ENCODE results near the gene ACRBP. TPM values are rescaled to one million over a fixed set of nuclear protein-coding genes. Genes with fewer than 3 reads are reported as not detected.

The ACRBP gene
- total and polyA plus RNA-seq, 7 experiments from 2014 or later, result 0.27 to 23.0 (median 5.1) TPM

GRCh38 chr12:6688999-6689882 is 42.0 kb upstream of the ACRBP start, which contains the start of gene ZNF384:
ZNF384 (minus strand) TSS chr12:6689375; CDS start chr12:6679520, 9,855 bp downstream.
- intact Hi-C loops (cut with micrococcal nuclease), result loop anchor here (1.0 to 10.0 kb wide), 26 partner anchors 11 to 1396 kb away; partner anchors contain the start of genes COPS7A (in 2 of the 2), ING4 (in 2 of the 2), MLF2 (in 2 of the 2) and NOP2 (in 2 of the 2)
- H3K9me3 ChIP-seq (ENCODE audit: control insufficient read depth in 2 of 3, low read length in 3 of 3), result no peaks in the 10 kb centered on the region
- peak within 1 kb of the TSS; percentile 85 to 100 (median 96) for H3K4me3 Mint-ChIP-seq
- ATAC-seq (peak; percentile 91), DNase-seq (peak; percentile 83 to 98 (median 96))
- H3K27me3 Mint-ChIP-seq, result no peaks in the 10 kb centered on the region
- H3K36me3 ChIP-seq (ENCODE audit: control insufficient read depth in 2 of 3, insufficient read depth in 3 of 3, low read length in 3 of 3), result peaks cover 0 to 12% (median 0%) of the 10 kb centered on the region in 3 experiments
- H3K27me3 ChIP-seq (ENCODE audit: control insufficient read depth in 2 of 2, insufficient read depth in 2 of 2, low read length in 2 of 2), result no peaks in the 10 kb centered on the region
- H3K4me3 ChIP-seq (ENCODE audit: low read length), result peak within 1 kb of the TSS; percentile 84
- peak within 1 kb of the TSS; percentile 91 for H3K27ac ChIP-seq (ENCODE audit: low read depth, low read length)
- peaks cover 0 to 27% (median 8%) of the 10 kb centered on the region in 5 donors for H3K36me3 Mint-ChIP-seq
- H3K4me1 Mint-ChIP-seq, result peaks cover 37 to 69% (median 53%) of the 10 kb centered on the region in 7 donors
- peak within 1 kb of the TSS; percentile 93 to 99 (median 98) for H3K27ac Mint-ChIP-seq
- peaks cover 17 to 19% of the 10 kb centered on the region in 2 donors for H3K4me1 ChIP-seq (ENCODE audit: control insufficient read depth in 2 of 2, insufficient read depth in 2 of 2, low read length in 2 of 2)
- no peaks in the 10 kb centered on the region for H3K9me3 Mint-ChIP-seq
- ChIA-PET POLR2A (interaction anchor here (0.5 to 3.6 kb wide), 51 partner anchors 9 to 280 kb away, joined by 3 to 67 read pairs (median 4); partner anchors contain the start of genes C12orf57, CDCA3, COPS7A and ENO2), CTCF (interaction anchor here (0.5 to 2.2 kb wide), 14 partner anchors 21 to 401 kb away, joined by 3 to 15 read pairs (median 4); partner anchors contain the start of genes COPS7A and LPAR5)

GRCh38 chr12:6688543-6688998 is 41.3 kb upstream of the ACRBP start:
- H3K36me3 Mint-ChIP-seq, result peaks cover 0 to 29% (median 8%) of the 10 kb centered on the region in 5 donors
- Histone ChIP-seq H3K27me3 (ENCODE audit: control insufficient read depth in 2 of 2, insufficient read depth in 2 of 2, low read length in 2 of 2) (no peaks in the 10 kb centered on the region), H3K4me3 (ENCODE audit: low read length) (peak overlapping the region; percentile 84), H3K4me1 (ENCODE audit: control insufficient read depth in 2 of 2, insufficient read depth in 2 of 2, low read length in 2 of 2) (peaks cover 17 to 19% of the 10 kb centered on the region in 2 donors), H3K27ac (ENCODE audit: low read depth, low read length) (peak overlapping the region; percentile 91), H3K9me3 (ENCODE audit: control insufficient read depth in 2 of 3, low read length in 3 of 3) (no peaks in the 10 kb centered on the region), H3K36me3 (ENCODE audit: control insufficient read depth in 2 of 3, insufficient read depth in 3 of 3, low read length in 3 of 3) (peaks cover 0 to 12% (median 0%) of the 10 kb centered on the region in 3 experiments)
- peak overlapping the region; percentile 85 to 100 (median 96) for H3K4me3 Mint-ChIP-seq
- no peaks in the 10 kb centered on the region for H3K27me3 Mint-ChIP-seq
- CTCF ChIA-PET, result interaction anchor here (0.5 to 2.2 kb wide), 10 partner anchors 20 to 135 kb away, joined by 3 to 15 read pairs (median 4); partner anchors contain the start of genes COPS7A and LPAR5
- intact Hi-C loops (cut with micrococcal nuclease), result loop anchor here (2.0 to 10.0 kb wide), 8 partner anchors 72 to 1396 kb away; partner anchors contain the start of genes P3H3 (in 2 of the 2), IFFO1 (in 1 of the 2) and NECAP1 (in 1 of the 2)
- ATAC-seq (no peak), DNase-seq (peak in 4 of 9 donors; percentile 36 to 46 (median 42))
- H3K9me3 Mint-ChIP-seq, result no peaks in the 10 kb centered on the region
- H3K4me1 Mint-ChIP-seq, result peaks cover 37 to 73% (median 51%) of the 10 kb centered on the region in 7 donors
- POLR2A ChIA-PET, result interaction anchor here (0.6 to 3.6 kb wide), 31 partner anchors 11 to 270 kb away, joined by 3 to 67 read pairs (median 6); partner anchors contain the start of genes C12orf57, CDCA3, COPS7A and ENO2
- peak overlapping the region; percentile 93 to 99 (median 98) for H3K27ac Mint-ChIP-seq

- ATAC-seq (no peak), DNase-seq (no peak)
- H3K36me3 Mint-ChIP-seq, result peaks cover 0 to 35% (median 9%) of the 10 kb centered on the region in 5 donors
- intact Hi-C loops (cut with micrococcal nuclease), result loop anchor here (5.0 to 10.0 kb wide), 4 partner anchors 106 to 1399 kb away; partner anchors contain the start of genes NECAP1 (in 1 of the 2) and P3H3 (in 1 of the 2)
- Histone ChIP-seq H3K9me3 (ENCODE audit: control insufficient read depth in 2 of 3, low read length in 3 of 3) (no peaks in the 10 kb centered on the region), H3K27ac (ENCODE audit: low read depth, low read length) (no peak overlapping the region), H3K27me3 (ENCODE audit: control insufficient read depth in 2 of 2, insufficient read depth in 2 of 2, low read length in 2 of 2) (no peaks in the 10 kb centered on the region), H3K36me3 (ENCODE audit: control insufficient read depth in 2 of 3, insufficient read depth in 3 of 3, low read length in 3 of 3) (peaks cover 0 to 29% (median 0%) of the 10 kb centered on the region in 3 experiments), H3K4me1 (ENCODE audit: control insufficient read depth in 2 of 2, insufficient read depth in 2 of 2, low read length in 2 of 2) (peaks cover 17 to 19% of the 10 kb centered on the region in 2 donors), H3K4me3 (ENCODE audit: low read length) (no peak overlapping the region)
- ChIA-PET POLR2A (interaction anchor here (1.1 kb wide), 1 partner anchor 69 kb away, joined by 3 read pairs; no protein-coding TSS in a partner anchor), CTCF (no interaction called here)
- peak overlapping the region in 3 of 9 donors; percentile 12 to 99 (median 70) for H3K27ac Mint-ChIP-seq
- peak overlapping the region in 1 of 10 donors; percentile 100 for H3K4me3 Mint-ChIP-seq
- H3K9me3 Mint-ChIP-seq, result no peaks in the 10 kb centered on the region
- no peaks in the 10 kb centered on the region for H3K27me3 Mint-ChIP-seq
- H3K4me1 Mint-ChIP-seq, result peaks cover 37 to 77% (median 60%) of the 10 kb centered on the region in 7 donors
Observed at GRCh38 chr12:6685814-6686213, 38.6 kb upstream of the ACRBP start.

GRCh38 chr12:6684609-6685008 is 37.4 kb upstream of the ACRBP start:
- H3K4me3 ChIP-seq (ENCODE audit: low read length), result no peak overlapping the region
- peaks cover 0 to 37% (median 11%) of the 10 kb centered on the region in 5 donors for H3K36me3 Mint-ChIP-seq
- POLR2A ChIA-PET, result no interaction called here
- H3K9me3 ChIP-seq (ENCODE audit: control insufficient read depth in 2 of 3, low read length in 3 of 3), result no peaks in the 10 kb centered on the region
- CTCF ChIA-PET, result interaction anchor here (0.9 to 1.3 kb wide), 5 partner anchors 16 to 114 kb away, joined by 3 to 6 read pairs (median 5); no protein-coding TSS in a partner anchor
- intact Hi-C loops (cut with micrococcal nuclease), result loop anchor here (1.0 to 10.0 kb wide), 6 partner anchors 67 to 1400 kb away; partner anchors contain the start of genes NECAP1 (in 1 of the 2) and P3H3 (in 1 of the 2)
- H3K4me3 Mint-ChIP-seq, result peak overlapping the region in 3 of 10 donors; percentile 20 to 39 (median 35)
- H3K27me3 ChIP-seq (ENCODE audit: control insufficient read depth in 2 of 2, insufficient read depth in 2 of 2, low read length in 2 of 2), result no peaks in the 10 kb centered on the region
- DNase-seq (peak in 7 of 9 donors; percentile 45 to 69 (median 59)), ATAC-seq (no peak)
- peaks cover 0 to 41% (median 4%) of the 10 kb centered on the region in 3 experiments for H3K36me3 ChIP-seq (ENCODE audit: control insufficient read depth in 2 of 3, insufficient read depth in 3 of 3, low read length in 3 of 3)
- H3K9me3 Mint-ChIP-seq, result no peaks in the 10 kb centered on the region
- H3K4me1 Mint-ChIP-seq, result peaks cover 31 to 68% (median 55%) of the 10 kb centered on the region in 7 donors
- peak overlapping the region in 7 of 9 donors; percentile 8 to 88 (median 55) for H3K27ac Mint-ChIP-seq
- peak overlapping the region; percentile 6 for H3K27ac ChIP-seq (ENCODE audit: low read depth, low read length)
- peaks cover 9 to 12% of the 10 kb centered on the region in 2 donors for H3K4me1 ChIP-seq (ENCODE audit: control insufficient read depth in 2 of 2, insufficient read depth in 2 of 2, low read length in 2 of 2)
- H3K27me3 Mint-ChIP-seq, result no peaks in the 10 kb centered on the region

- intact Hi-C loops (cut with micrococcal nuclease), result no loop called here
- CTCF ChIA-PET, result interaction anchor here (0.6 kb wide), 1 partner anchor 15 kb away, joined by 4 read pairs; no protein-coding TSS in a partner anchor
- no peak overlapping the region for H3K27ac ChIP-seq (ENCODE audit: low read depth, low read length)
- Mint-ChIP-seq H3K27ac (no peak overlapping the region), H3K36me3 (peaks cover 8 to 55% (median 29%) of the 10 kb centered on the region in 5 donors), H3K4me1 (peaks cover 0 to 14% (median 5%) of the 10 kb centered on the region in 7 donors), H3K27me3 (no peaks in the 10 kb centered on the region), H3K4me3 (no peak overlapping the region), H3K9me3 (no peaks in the 10 kb centered on the region)
- no peak for DNase-seq
- ATAC-seq, result no peak
- peaks cover 17 to 98% (median 53%) of the 10 kb centered on the region in 3 experiments for H3K36me3 ChIP-seq (ENCODE audit: control insufficient read depth in 2 of 3, insufficient read depth in 3 of 3, low read length in 3 of 3)
- no peaks in the 10 kb centered on the region for H3K9me3 ChIP-seq (ENCODE audit: control insufficient read depth in 2 of 3, low read length in 3 of 3)
- no peaks in the 10 kb centered on the region for H3K27me3 ChIP-seq (ENCODE audit: control insufficient read depth in 2 of 2, insufficient read depth in 2 of 2, low read length in 2 of 2)
- H3K4me3 ChIP-seq (ENCODE audit: low read length), result no peak overlapping the region
- POLR2A ChIA-PET, result no interaction called here
- H3K4me1 ChIP-seq (ENCODE audit: control insufficient read depth in 2 of 2, insufficient read depth in 2 of 2, low read length in 2 of 2), result no peaks in the 10 kb centered on the region
Observed at GRCh38 chr12:6676962-6677361, 29.7 kb upstream of the ACRBP start.

- Mint-ChIP-seq H3K27me3 (no peaks in the 10 kb centered on the region), H3K36me3 (peaks cover 11 to 71% (median 38%) of the 10 kb centered on the region in 5 donors)
Observed at GRCh38 chr12:6672143-6672542, 24.9 kb upstream of the ACRBP start.

More at GRCh38 chr12:6672143-6672542, 24.9 kb upstream of the ACRBP start:
- no peaks in the 10 kb centered on the region for H3K9me3 ChIP-seq (ENCODE audit: control insufficient read depth in 2 of 3, low read length in 3 of 3)
- no peaks in the 10 kb centered on the region for H3K27me3 ChIP-seq (ENCODE audit: control insufficient read depth in 2 of 2, insufficient read depth in 2 of 2, low read length in 2 of 2)
- CTCF ChIA-PET, result no interaction called here
- no peak overlapping the region for H3K27ac ChIP-seq (ENCODE audit: low read depth, low read length)
- POLR2A ChIA-PET, result no interaction called here
- H3K27ac Mint-ChIP-seq, result no peak overlapping the region
- H3K9me3 Mint-ChIP-seq, result no peaks in the 10 kb centered on the region
- intact Hi-C loops (cut with micrococcal nuclease), result no loop called here
- no peak overlapping the region for H3K4me3 ChIP-seq (ENCODE audit: low read length)
- H3K36me3 ChIP-seq (ENCODE audit: control insufficient read depth in 2 of 3, insufficient read depth in 3 of 3, low read length in 3 of 3), result peaks cover 28 to 98% (median 35%) of the 10 kb centered on the region in 3 experiments
- DNase-seq, result no peak
- H3K4me1 Mint-ChIP-seq, result peaks cover 0 to 3% (median 0%) of the 10 kb centered on the region in 7 donors
- no peak overlapping the region for H3K4me3 Mint-ChIP-seq
- no peaks in the 10 kb centered on the region for H3K4me1 ChIP-seq (ENCODE audit: control insufficient read depth in 2 of 2, insufficient read depth in 2 of 2, low read length in 2 of 2)
- no peak for ATAC-seq

All from naive thymus-derived CD4-positive, alpha-beta T cell (primary cell).